ELR (cell line): ENCODE results near the gene MRTFB.

Experiments
- DNase-seq: peaks from one replicate; pipeline ENCODE4 v3.0.0-alpha.2; 2015; ENCODE audit warnings: low read depth

Gene MRTFB

DNA sequence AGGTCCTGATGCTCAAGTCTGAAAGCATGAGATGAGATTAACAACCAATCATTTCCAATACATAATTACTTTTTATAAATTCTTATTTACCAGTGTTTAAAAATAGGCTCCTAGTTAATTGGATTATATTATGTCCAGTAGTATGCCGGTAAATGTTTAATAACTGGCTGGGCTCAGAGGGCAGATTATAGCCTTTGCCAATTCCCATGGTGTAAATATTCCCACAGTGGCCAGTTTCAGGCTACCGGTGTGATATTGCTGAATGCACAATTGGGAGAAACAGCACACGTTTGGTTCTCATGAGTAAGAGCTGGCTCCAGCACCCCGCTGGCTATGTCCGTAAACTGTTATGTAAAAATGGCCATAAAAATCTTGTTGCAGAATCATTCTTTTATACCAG is 167.6 kb downstream of the MRTFB start:
- no peak for DNase-seq

DNA sequence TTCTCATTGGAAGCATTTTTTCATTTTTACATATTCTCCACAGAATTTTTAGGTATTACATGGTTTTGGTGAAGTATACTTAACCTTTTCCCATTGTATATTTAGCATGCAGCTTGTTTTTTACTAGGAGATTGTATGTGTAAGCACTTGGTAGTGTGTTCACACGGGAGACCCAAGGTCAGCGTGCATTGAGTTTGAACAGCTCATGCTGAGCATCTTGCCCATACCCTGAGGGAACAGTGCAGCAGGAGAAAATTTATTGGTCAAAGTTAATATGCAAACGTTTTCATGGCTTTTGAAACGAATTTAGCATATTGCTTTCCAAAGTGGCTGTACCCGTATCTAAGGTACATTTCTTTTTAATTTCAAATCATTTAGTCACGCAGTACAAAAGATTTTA is 168.7 kb downstream of the MRTFB start:
- DNase-seq: no peak

GRCh38 chr16:14240219-14240843 is 169.2 kb downstream of the MRTFB start:
- DNase-seq: no peak

DNA sequence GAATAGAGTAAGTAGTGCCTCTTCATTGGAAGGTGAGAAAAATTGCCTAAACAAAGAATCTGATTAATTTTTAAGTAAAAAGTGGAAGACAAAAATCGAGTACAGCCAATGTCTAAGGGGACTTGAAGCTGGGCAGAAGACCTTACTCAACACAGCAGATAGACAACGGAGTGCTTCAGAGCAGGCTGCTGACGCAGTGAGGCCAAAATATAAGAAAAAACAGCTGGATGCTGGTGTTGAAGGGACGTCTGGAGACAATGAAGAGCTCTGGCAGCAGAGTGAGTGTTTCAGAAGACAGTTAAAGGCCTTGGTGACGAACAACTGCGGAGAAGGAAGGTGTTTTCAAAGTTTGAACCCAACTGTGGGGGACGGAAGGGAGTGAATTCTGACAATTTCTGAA is 169.8 kb downstream of the MRTFB start:
- DNase-seq: no peak

GRCh38 chr16:14241631-14242030 is 170.5 kb downstream of the MRTFB start:
- no peak for DNase-seq

GRCh38 chr16:14242769-14243168 is 171.7 kb downstream of the MRTFB start:
- DNase-seq: no peak

DNA sequence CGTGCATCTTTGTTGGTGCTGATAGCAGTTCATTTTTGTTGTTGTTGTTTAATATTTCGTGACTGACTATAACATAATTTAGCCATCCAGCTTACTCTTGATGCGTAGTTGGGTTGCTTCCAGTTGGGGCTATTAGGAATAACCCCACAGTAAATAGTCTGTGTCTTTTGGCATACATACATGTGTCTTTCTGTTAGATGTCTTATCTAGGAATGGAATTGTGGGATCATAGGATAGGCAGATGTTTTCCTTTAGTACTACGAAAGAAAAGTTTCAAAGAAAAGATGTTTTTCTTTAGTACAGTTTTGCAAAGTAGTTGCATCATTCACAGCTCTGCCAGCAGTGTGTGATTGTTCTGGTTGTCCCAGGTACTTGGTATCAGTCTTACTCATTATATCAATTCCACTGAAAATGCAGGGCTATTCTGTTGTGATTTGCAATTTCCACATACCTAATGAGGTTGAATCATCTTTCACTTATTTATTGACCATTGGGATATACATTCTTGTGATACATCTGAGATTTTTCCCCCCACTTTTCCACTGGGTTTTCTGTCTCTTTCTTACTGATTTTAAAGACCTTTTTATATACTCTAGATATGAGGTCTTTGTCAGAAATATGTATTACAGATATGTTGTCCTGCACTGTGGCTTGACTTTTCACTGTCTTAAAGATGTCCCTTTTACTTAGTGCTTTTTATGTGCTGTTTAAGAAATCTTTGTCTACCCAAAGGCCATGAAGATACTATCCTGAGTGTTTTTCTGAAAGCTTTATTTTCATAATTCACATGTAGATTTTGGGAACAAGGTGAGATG is 173.3 kb downstream of the MRTFB start:
- no peak for DNase-seq

- DNase-seq: no peak
These were observed 177.7 kb downstream of the MRTFB start for GRCh38 chr16:14248791-14249190.

- peak; percentile 53 for DNase-seq
These were observed 178.3 kb downstream of the MRTFB start for GRCh38 chr16:14249291-14250032.

DNA sequence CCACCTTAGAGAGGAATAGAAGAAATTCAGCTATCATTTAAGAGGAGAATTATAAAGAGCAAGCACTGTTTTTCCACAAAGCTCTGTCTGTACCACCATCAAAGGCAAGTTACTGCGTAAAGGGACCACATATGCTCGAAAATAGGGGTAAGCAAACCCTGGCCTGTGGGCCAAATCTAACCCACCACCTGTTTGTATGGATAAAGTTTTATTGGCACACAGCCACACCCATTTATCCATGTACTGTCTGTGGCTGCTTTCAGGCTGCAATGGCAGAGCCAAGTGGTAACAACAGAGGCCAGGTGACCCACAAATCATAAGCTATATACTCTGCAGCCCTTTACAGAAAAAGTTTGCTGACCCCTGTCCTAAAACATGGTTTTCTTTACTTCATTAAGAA is 180.3 kb downstream of the MRTFB start:
- no peak for DNase-seq

- no peak for DNase-seq
These were observed 181.7 kb downstream of the MRTFB start for GRCh38 chr16:14252860-14253259.

- no peak for DNase-seq
These were observed 191.9 kb downstream of the MRTFB start for GRCh38 chr16:14263011-14263410.

- DNase-seq: no peak
These were observed 192.7 kb downstream of the MRTFB start for GRCh38 chr16:14263769-14264168.

- no peak for DNase-seq
These were observed 193.3 kb downstream of the MRTFB start for GRCh38 chr16:14264327-14264943.

- no peak for DNase-seq
These were observed 197.0 kb downstream of the MRTFB start for GRCh38 chr16:14268073-14268472.

DNA sequence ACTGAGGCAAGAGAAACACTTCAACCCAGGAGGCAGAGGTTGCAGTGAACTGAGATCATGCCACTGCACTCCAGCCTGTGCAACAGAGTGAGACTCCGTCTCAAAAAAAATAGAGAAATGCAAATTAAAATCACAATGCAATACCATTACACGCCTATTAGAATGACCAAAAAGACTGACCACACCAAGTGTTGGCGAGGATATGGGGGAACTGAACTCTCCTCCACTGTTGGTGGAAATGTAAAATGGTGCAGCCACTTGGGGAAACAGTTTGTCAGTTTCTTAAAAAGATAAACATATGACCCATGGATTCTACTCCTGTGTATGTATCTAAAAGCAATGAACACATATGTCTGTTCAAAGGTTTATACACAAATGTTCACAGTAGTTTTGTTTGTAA is 204.8 kb downstream of the MRTFB start:
- no peak for DNase-seq

DNA sequence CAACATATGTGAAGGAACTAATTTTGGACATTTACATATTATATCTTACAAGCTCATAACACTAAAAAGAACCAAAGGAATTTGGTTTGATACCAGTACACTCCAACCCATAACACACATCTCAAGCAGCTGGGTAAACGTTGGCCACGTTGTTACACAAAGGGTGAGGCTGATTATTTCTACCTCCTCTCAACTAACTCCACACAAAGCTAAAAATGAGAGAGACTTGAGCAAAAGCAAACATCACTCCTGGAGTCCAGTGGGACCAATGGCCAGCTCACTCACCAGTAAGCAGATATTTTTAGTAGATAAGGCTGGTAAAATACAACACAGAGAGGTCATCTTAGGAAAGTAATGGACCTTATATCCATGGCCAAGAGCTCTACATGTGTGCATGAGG is 207.6 kb downstream of the MRTFB start:
- no peak for DNase-seq

DNA sequence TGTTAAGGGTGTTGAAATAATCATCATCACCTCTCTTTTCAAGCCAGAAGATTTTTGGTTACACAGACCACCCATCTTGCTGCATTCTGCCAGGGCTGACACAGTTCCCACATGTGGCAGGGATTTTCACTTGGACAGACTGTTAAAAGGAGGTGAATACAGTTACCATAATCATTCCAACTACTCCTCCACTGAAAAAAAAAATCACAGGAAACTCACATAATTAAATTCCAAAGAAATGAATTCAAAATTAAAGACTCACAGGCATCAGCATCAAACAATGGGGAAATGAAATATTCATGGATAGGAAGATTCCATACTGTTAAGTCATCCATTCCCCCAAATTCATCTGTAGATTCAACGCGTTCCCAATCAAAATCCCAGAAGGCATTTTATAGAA is 209.4 kb downstream of the MRTFB start:
- DNase-seq: no peak

DNA sequence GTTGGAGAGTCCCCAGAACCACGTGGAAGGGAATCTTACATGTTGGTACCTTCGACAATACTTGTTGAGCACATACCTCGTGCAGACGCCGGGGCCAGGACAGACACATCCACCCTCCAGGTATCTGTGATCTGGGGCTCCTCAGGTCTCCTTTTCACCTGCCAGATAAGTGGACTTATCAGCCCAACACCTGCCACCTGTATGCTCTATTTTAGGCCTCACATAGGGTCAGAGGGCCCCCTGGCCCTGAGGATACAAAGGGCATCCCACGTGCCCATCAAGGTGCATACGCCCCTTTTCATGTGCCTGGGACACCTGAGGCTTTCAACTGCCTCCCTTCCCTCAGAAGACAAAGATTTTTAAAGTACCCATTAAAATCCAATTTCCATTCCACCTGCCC is 212.7 kb downstream of the MRTFB start:
- DNase-seq: no peak

- no peak for DNase-seq
These were observed 213.3 kb downstream of the MRTFB start for GRCh38 chr16:14284371-14284770.

GRCh38 chr16:14284930-14285512 is 213.9 kb downstream of the MRTFB start:
- DNase-seq: peak; percentile 67
